ENCODE data around the gene TENT5C. TPM values are rescaled to one million over a fixed set of nuclear protein-coding genes. Genes with fewer than 3 reads are reported as not detected.

TENT5C gene
- polyA plus RNA-seq, 2 donors, result 0.20 to 0.29 TPM

DNA sequence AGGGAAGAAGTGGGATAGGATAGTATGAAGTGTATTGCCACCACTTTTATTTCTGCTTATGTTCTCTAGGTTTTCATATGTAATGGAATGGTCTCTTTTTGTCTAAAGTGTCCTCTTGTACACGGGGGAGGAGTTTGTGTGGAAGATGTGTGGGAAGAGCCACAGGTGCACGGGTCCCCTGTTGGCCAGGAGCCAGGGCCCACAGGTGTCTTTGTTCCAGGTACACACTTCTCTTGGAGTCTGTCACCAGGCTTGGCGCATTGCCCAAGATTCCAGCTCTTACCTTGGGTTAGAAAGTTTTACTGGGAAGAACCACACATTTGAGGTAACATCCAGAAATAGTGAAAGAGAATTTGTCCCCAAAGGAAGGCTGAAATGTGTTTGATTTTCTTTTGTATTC lies 10.5 kb downstream of the TENT5C start:
- H3K9me3 ChIP-seq (ENCODE audit: control insufficient read depth in 2 of 2, insufficient read depth in 1 of 2, low read depth in 1 of 2, low read length in 1 of 2), result no peaks in the 10 kb centered on the region
- H3K4me3 ChIP-seq (ENCODE audit: low read depth in 1 of 2, low read length in 2 of 2), result no peak overlapping the region
- H3K27ac ChIP-seq (ENCODE audit: low read depth in 2 of 2, low read length in 1 of 2), result no peak overlapping the region
- 54 to 77% methylated on average over 3 of the region's 3 CpGs for WGBS, 2 donors
- H3K36me3 ChIP-seq (ENCODE audit: control insufficient read depth in 2 of 2, insufficient read depth in 2 of 2, low read length in 1 of 2), result no peaks in the 10 kb centered on the region
- H3K4me1 ChIP-seq (ENCODE audit: control insufficient read depth in 2 of 2, insufficient read depth in 2 of 2, low read length in 1 of 2), result no peaks in the 10 kb centered on the region
- no peaks in the 10 kb centered on the region for H3K27me3 ChIP-seq (ENCODE audit: control insufficient read depth in 1 of 2, insufficient read depth in 2 of 2, low read length in 2 of 2)

- Histone ChIP-seq H3K36me3 (ENCODE audit: control insufficient read depth in 2 of 2, insufficient read depth in 2 of 2, low read length in 1 of 2) (no peaks in the 10 kb centered on the region), H3K27me3 (ENCODE audit: control insufficient read depth in 1 of 2, insufficient read depth in 2 of 2, low read length in 2 of 2) (no peaks in the 10 kb centered on the region), H3K4me1 (ENCODE audit: control insufficient read depth in 2 of 2, insufficient read depth in 2 of 2, low read length in 1 of 2) (no peaks in the 10 kb centered on the region), H3K27ac (ENCODE audit: low read depth in 2 of 2, low read length in 1 of 2) (no peak overlapping the region), H3K4me3 (ENCODE audit: low read depth in 1 of 2, low read length in 2 of 2) (no peak overlapping the region), H3K9me3 (ENCODE audit: control insufficient read depth in 2 of 2, insufficient read depth in 1 of 2, low read depth in 1 of 2, low read length in 1 of 2) (no peaks in the 10 kb centered on the region)
- 70 to 91% methylated on average over 6 of the region's 6 CpGs for WGBS, 2 donors
Measured at GRCh38 chr1:117616967-117617366, 11.1 kb downstream of the TENT5C start.

- H3K27me3 ChIP-seq (ENCODE audit: control insufficient read depth in 1 of 2, insufficient read depth in 2 of 2, low read length in 2 of 2), result no peaks in the 10 kb centered on the region
- 61 to 82% methylated on average over 2 of the region's 2 CpGs for WGBS, 2 donors
- no peak overlapping the region for H3K27ac ChIP-seq (ENCODE audit: low read depth in 2 of 2, low read length in 1 of 2)
- no peaks in the 10 kb centered on the region for H3K9me3 ChIP-seq (ENCODE audit: control insufficient read depth in 2 of 2, insufficient read depth in 1 of 2, low read depth in 1 of 2, low read length in 1 of 2)
- H3K4me1 ChIP-seq (ENCODE audit: control insufficient read depth in 2 of 2, insufficient read depth in 2 of 2, low read length in 1 of 2), result no peaks in the 10 kb centered on the region
- H3K36me3 ChIP-seq (ENCODE audit: control insufficient read depth in 2 of 2, insufficient read depth in 2 of 2, low read length in 1 of 2), result peaks cover 0 to 2% of the 10 kb centered on the region in 2 donors
- no peak overlapping the region for H3K4me3 ChIP-seq (ENCODE audit: low read depth in 1 of 2, low read length in 2 of 2)
Measured at GRCh38 chr1:117618450-117619122, 12.7 kb downstream of the TENT5C start.

DNA sequence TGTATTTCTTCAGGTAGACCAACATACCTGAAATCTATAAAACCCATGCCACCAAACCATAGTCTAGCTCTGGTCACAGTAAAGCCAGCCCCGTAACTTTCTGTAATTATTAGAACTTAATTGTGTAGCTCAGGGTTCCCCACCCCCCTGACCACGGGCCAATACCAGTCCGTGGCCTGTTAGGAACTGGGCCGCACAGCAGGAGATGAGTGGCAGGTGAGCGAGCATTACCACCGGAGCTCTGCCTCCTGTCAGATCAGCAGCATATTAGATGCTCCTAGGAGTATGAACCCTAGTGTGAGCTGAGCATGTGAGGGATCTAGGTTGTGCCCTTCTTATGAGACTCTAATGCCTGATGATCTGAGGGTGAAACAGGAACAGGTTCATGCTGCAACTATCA lies 14.6 kb downstream of the TENT5C start:
- no peaks in the 10 kb centered on the region for H3K4me1 ChIP-seq (ENCODE audit: control insufficient read depth in 2 of 2, insufficient read depth in 2 of 2, low read length in 1 of 2)

DNA sequence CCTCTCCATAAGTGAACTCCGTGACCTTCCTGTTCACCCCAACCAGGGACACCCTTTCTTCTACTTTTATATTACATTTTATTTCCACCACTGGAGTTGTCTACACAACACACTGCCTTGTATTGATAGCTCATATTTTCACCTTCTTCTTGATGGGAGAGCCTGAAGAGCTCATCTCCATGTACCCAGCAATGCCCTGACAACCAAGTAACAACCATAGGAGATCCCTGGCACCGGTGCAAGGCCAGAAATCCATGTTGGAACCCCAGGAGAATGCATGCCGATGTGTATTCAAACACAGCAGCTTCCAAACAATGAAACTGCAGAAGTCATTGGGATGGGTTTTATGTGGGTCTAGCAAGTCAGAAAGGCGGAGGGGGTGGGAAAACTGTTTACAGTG lies 15.5 kb downstream of the TENT5C start:
- no peaks in the 10 kb centered on the region for H3K27me3 ChIP-seq (ENCODE audit: control insufficient read depth in 1 of 2, insufficient read depth in 2 of 2, low read length in 2 of 2)
- peaks cover 2 to 4% of the 10 kb centered on the region in 2 donors for H3K36me3 ChIP-seq (ENCODE audit: control insufficient read depth in 2 of 2, insufficient read depth in 2 of 2, low read length in 1 of 2)
- WGBS, 2 donors, result 88 to 92% methylated on average over 4 of the region's 4 CpGs
- no peak overlapping the region for H3K4me3 ChIP-seq (ENCODE audit: low read depth in 1 of 2, low read length in 2 of 2)
- no peaks in the 10 kb centered on the region for H3K4me1 ChIP-seq (ENCODE audit: control insufficient read depth in 2 of 2, insufficient read depth in 2 of 2, low read length in 1 of 2)
- H3K9me3 ChIP-seq (ENCODE audit: control insufficient read depth in 2 of 2, insufficient read depth in 1 of 2, low read depth in 1 of 2, low read length in 1 of 2), result no peaks in the 10 kb centered on the region
- H3K27ac ChIP-seq (ENCODE audit: low read depth in 2 of 2, low read length in 1 of 2), result no peak overlapping the region

More for the DNA sequence above, 14.6 kb downstream of the TENT5C start:
- H3K27ac ChIP-seq (ENCODE audit: low read depth in 2 of 2, low read length in 1 of 2), result no peak overlapping the region
- H3K36me3 ChIP-seq (ENCODE audit: control insufficient read depth in 2 of 2, insufficient read depth in 2 of 2, low read length in 1 of 2), result peaks cover 2 to 4% of the 10 kb centered on the region in 2 donors
- 81 to 95% methylated on average over 6 of the region's 6 CpGs for WGBS, 2 donors
- H3K4me3 ChIP-seq (ENCODE audit: low read depth in 1 of 2, low read length in 2 of 2), result no peak overlapping the region
- no peaks in the 10 kb centered on the region for H3K9me3 ChIP-seq (ENCODE audit: control insufficient read depth in 2 of 2, insufficient read depth in 1 of 2, low read depth in 1 of 2, low read length in 1 of 2)
- no peaks in the 10 kb centered on the region for H3K27me3 ChIP-seq (ENCODE audit: control insufficient read depth in 1 of 2, insufficient read depth in 2 of 2, low read length in 2 of 2)

GRCh38 chr1:117622726-117623125 lies 16.9 kb downstream of the TENT5C start:
- Histone ChIP-seq H3K9me3 (ENCODE audit: control insufficient read depth in 2 of 2, insufficient read depth in 1 of 2, low read depth in 1 of 2, low read length in 1 of 2) (no peaks in the 10 kb centered on the region), H3K4me1 (ENCODE audit: control insufficient read depth in 2 of 2, insufficient read depth in 2 of 2, low read length in 1 of 2) (no peaks in the 10 kb centered on the region), H3K27ac (ENCODE audit: low read depth in 2 of 2, low read length in 1 of 2) (no peak overlapping the region), H3K27me3 (ENCODE audit: control insufficient read depth in 1 of 2, insufficient read depth in 2 of 2, low read length in 2 of 2) (no peaks in the 10 kb centered on the region), H3K36me3 (ENCODE audit: control insufficient read depth in 2 of 2, insufficient read depth in 2 of 2, low read length in 1 of 2) (peaks cover 2 to 4% of the 10 kb centered on the region in 2 donors), H3K4me3 (ENCODE audit: low read depth in 1 of 2, low read length in 2 of 2) (no peak overlapping the region)
- 71 to 92% methylated on average over 14 of the region's 14 CpGs for WGBS, 2 donors

DNA sequence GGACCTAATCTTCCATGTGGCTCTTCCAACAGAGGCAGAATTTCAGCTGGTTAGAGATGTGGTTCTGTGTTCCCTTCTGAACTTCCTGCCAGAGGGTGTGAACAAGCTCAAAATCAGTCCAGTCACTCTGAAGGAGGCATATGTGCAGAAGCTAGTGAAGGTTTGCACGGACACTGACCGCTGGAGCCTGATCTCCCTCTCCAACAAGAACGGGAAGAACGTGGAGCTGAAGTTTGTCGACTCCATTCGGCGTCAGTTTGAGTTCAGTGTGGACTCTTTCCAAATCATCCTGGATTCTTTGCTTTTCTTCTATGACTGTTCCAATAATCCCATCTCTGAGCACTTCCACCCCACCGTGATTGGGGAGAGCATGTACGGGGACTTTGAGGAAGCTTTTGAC lies 17.3 kb downstream of the TENT5C start:
- Histone ChIP-seq H3K36me3 (ENCODE audit: control insufficient read depth in 2 of 2, insufficient read depth in 2 of 2, low read length in 1 of 2) (peaks cover 2 to 4% of the 10 kb centered on the region in 2 donors), H3K4me1 (ENCODE audit: control insufficient read depth in 2 of 2, insufficient read depth in 2 of 2, low read length in 1 of 2) (no peaks in the 10 kb centered on the region), H3K4me3 (ENCODE audit: low read depth in 1 of 2, low read length in 2 of 2) (no peak overlapping the region), H3K27ac (ENCODE audit: low read depth in 2 of 2, low read length in 1 of 2) (no peak overlapping the region), H3K27me3 (ENCODE audit: control insufficient read depth in 1 of 2, insufficient read depth in 2 of 2, low read length in 2 of 2) (no peaks in the 10 kb centered on the region), H3K9me3 (ENCODE audit: control insufficient read depth in 2 of 2, insufficient read depth in 1 of 2, low read depth in 1 of 2, low read length in 1 of 2) (no peaks in the 10 kb centered on the region)
- 79 to 95% methylated on average over 9 of the region's 9 CpGs for WGBS, 2 donors

DNA sequence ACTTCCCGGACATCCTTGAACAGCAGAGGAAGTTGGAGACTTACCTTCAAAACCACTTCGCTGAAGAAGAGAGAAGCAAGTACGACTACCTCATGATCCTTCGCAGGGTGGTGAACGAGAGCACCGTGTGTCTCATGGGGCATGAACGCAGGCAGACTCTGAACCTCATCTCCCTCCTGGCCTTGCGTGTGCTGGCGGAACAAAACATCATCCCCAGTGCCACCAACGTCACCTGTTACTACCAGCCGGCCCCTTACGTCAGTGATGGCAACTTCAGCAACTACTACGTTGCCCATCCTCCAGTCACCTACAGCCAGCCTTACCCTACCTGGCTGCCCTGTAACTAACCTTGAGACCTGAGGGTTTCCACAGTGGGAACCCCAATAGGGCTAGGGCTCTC lies 17.9 kb downstream of the TENT5C start:
- no peaks in the 10 kb centered on the region for H3K4me1 ChIP-seq (ENCODE audit: control insufficient read depth in 2 of 2, insufficient read depth in 2 of 2, low read length in 1 of 2)
- no peak overlapping the region for H3K4me3 ChIP-seq (ENCODE audit: low read depth in 1 of 2, low read length in 2 of 2)
- H3K27ac ChIP-seq (ENCODE audit: low read depth in 2 of 2, low read length in 1 of 2), result no peak overlapping the region
- H3K36me3 ChIP-seq (ENCODE audit: control insufficient read depth in 2 of 2, insufficient read depth in 2 of 2, low read length in 1 of 2), result peaks cover 2 to 4% of the 10 kb centered on the region in 2 donors
- H3K9me3 ChIP-seq (ENCODE audit: control insufficient read depth in 2 of 2, insufficient read depth in 1 of 2, low read depth in 1 of 2, low read length in 1 of 2), result no peaks in the 10 kb centered on the region
- WGBS, 2 donors, result 86 to 98% methylated on average over 13 of the region's 13 CpGs
- no peaks in the 10 kb centered on the region for H3K27me3 ChIP-seq (ENCODE audit: control insufficient read depth in 1 of 2, insufficient read depth in 2 of 2, low read length in 2 of 2)

DNA sequence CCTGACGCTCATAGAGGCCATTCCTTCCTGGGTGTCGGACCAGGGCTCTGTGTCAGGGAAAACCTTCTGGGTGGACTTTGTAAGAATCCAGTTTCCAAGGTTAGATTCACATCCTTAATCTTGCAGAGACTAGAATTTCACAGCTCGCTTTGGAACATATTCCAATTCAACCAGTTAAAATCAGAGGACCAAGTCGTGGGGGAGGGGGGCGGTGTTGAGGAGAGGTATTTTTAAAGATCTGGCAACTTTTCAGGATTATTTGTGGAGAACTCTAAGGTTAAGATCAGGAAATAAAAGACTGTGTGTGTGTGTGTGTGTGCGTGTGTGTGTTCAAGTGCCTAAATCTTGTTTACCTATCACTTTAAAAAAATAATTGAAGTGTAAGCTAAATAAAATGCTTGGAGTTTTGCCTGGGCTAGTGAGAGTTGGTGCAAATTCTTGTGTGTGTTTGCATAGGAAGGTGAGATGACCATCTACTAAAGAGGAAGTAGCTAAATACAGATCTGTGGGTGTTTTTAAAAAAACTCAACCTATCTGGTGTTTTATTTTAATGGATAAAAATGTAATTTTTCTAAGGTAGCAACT lies 21.8 kb downstream of the TENT5C start:
- Histone ChIP-seq H3K4me3 (ENCODE audit: low read depth in 1 of 2, low read length in 2 of 2) (no peak overlapping the region), H3K27ac (ENCODE audit: low read depth in 2 of 2, low read length in 1 of 2) (no peak overlapping the region), H3K36me3 (ENCODE audit: control insufficient read depth in 2 of 2, insufficient read depth in 2 of 2, low read length in 1 of 2) (peaks cover 2 to 4% of the 10 kb centered on the region in 2 donors), H3K27me3 (ENCODE audit: control insufficient read depth in 1 of 2, insufficient read depth in 2 of 2, low read length in 2 of 2) (no peaks in the 10 kb centered on the region), H3K9me3 (ENCODE audit: control insufficient read depth in 2 of 2, insufficient read depth in 1 of 2, low read depth in 1 of 2, low read length in 1 of 2) (no peaks in the 10 kb centered on the region), H3K4me1 (ENCODE audit: control insufficient read depth in 2 of 2, insufficient read depth in 2 of 2, low read length in 1 of 2) (no peaks in the 10 kb centered on the region)
- 59 to 86% methylated on average over 6 of the region's 6 CpGs for WGBS, 2 donors

DNA sequence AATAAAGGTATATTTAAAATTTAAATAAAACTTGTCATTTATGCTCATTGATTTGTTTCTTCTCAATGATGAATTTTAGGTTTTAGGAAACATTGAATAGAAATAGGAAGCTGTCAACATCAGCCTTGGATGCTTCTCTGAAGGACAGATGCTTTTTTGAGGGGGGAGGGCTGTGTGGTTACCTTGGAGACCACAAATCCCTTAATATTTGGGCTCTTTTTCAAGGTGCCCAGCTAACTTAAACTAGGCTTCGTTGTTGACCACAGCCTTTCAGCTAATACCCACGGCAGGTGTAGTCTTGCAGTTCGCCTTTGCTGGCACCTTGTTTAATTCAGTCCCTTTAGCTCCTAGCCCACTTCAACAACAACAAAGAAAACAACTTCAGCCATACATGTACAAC lies 22.5 kb downstream of the TENT5C start:
- H3K27me3 ChIP-seq (ENCODE audit: control insufficient read depth in 1 of 2, insufficient read depth in 2 of 2, low read length in 2 of 2), result no peaks in the 10 kb centered on the region
- H3K36me3 ChIP-seq (ENCODE audit: control insufficient read depth in 2 of 2, insufficient read depth in 2 of 2, low read length in 1 of 2), result peaks cover 0 to 4% of the 10 kb centered on the region in 2 donors
- H3K4me1 ChIP-seq (ENCODE audit: control insufficient read depth in 2 of 2, insufficient read depth in 2 of 2, low read length in 1 of 2), result no peaks in the 10 kb centered on the region
- no peaks in the 10 kb centered on the region for H3K9me3 ChIP-seq (ENCODE audit: control insufficient read depth in 2 of 2, insufficient read depth in 1 of 2, low read depth in 1 of 2, low read length in 1 of 2)
- WGBS, 2 donors, result 90 to 97% methylated on average over 3 of the region's 3 CpGs
- H3K27ac ChIP-seq (ENCODE audit: low read depth in 2 of 2, low read length in 1 of 2), result no peak overlapping the region
- no peak overlapping the region for H3K4me3 ChIP-seq (ENCODE audit: low read depth in 1 of 2, low read length in 2 of 2)
